H1 (cell line): Measurements from ENCODE around the gene BRD4. TPM values are rescaled to one million over a fixed set of nuclear protein-coding genes. Genes with fewer than 3 reads are reported as not detected.

ENCODE experiments used
- CTCF ChIA-PET: fragments of 300-600 bp; sonication (Branson Sonifier 250); formaldehyde crosslinking; loops from one replicate; lab custom pipeline; 2021; ENCODE audit not compliant: partially characterized antibody; lab: Charles Lee
- POLR2A ChIA-PET: fragments of 300-600 bp; sonication (Branson Sonifier 250); formaldehyde crosslinking; loops from one replicate; lab custom pipeline; 2021; ENCODE audit warnings: inconsistent platforms; ENCODE audit not compliant: partially characterized antibody; lab: Charles Lee
- DNase-seq, 2 experiments: peaks; one replicate each; pipeline versions ENCODE4 v3.0.0 to v3.0.0-alpha.2; 2010 to 2022; ENCODE audit warnings: low spot score in 2 of 2, low read depth in 1 of 2, mixed read lengths in 1 of 2
- FAIRE-seq: peaks from 2 replicates; lab custom pipeline; 2011; peaks lifted over from hg19 to GRCh38; lab: Jason Lieb, UNC
- H2AFZ ChIP-seq: 2 replicates; pipeline ENCODE4 v1.8.1; 2012; ENCODE audit warnings: low read length, inconsistent platforms
- H2AK5ac ChIP-seq: 2 replicates; pipeline ENCODE4 v1.6.1; 2013; ENCODE audit warnings: low read depth, low read length
- H2BK120ac ChIP-seq: replicated peaks from 2 replicates; pipeline ENCODE3; 2013; ENCODE audit warnings: low read depth, low read length, inconsistent platforms
- H2BK12ac ChIP-seq: 2 replicates; pipeline ENCODE4 v1.6.1; 2013; ENCODE audit warnings: low read depth, low read length
- H2BK15ac ChIP-seq: 2 replicates; pipeline ENCODE4 v1.6.1; 2013; ENCODE audit warnings: low read length
- H2BK20ac ChIP-seq: 2 replicates; pipeline ENCODE4 v1.6.1; 2013; ENCODE audit warnings: low read length
- H2BK5ac ChIP-seq: 2 replicates; pipeline ENCODE4 v1.6.1; 2013; ENCODE audit warnings: low read depth, low read length
- H3K14ac ChIP-seq: 2 replicates; pipeline ENCODE4 v1.6.1; 2013; ENCODE audit warnings: inconsistent platforms; ENCODE audit not compliant: insufficient read length
- H3K18ac ChIP-seq: 2 replicates; pipeline ENCODE4 v1.6.1; 2013; ENCODE audit warnings: low read length; ENCODE audit errors: extremely low read depth
- H3K23ac ChIP-seq: 2 replicates; pipeline ENCODE4 v1.6.1; 2013; ENCODE audit warnings: inconsistent platforms; ENCODE audit not compliant: insufficient read length
- H3K23me2 ChIP-seq: 2 replicates; pipeline ENCODE4 v1.6.1; 2013; ENCODE audit warnings: low read depth, low read length
- H3K27ac ChIP-seq: 2 replicates; pipeline ENCODE4 v1.6.1; 2011; ENCODE audit warnings: low read depth, low read length, inconsistent platforms
- H3K27me3 ChIP-seq, 4 experiments: replicated peaks in 1 of 4; 1 replicate in 1 of 4; 2 replicates in 3 of 4; pipeline versions ENCODE4 v1.6.1 to v1.8.1; 2011 to 2013; ENCODE audit warnings: low read length in 3 of 4, mild to moderate bottlenecking in 3 of 4, inconsistent platforms in 2 of 4, mixed read lengths in 2 of 4, moderate library complexity in 1 of 4; ENCODE audit not compliant: control insufficient read depth in 3 of 4, insufficient read depth in 3 of 4; ENCODE audit errors: extremely low read depth in 1 of 4
- H3K36me3 ChIP-seq, 4 experiments: 2 replicates each; pipeline versions ENCODE4 v1.6.1 to v1.8.1; 2011 to 2013; ENCODE audit warnings: mild to moderate bottlenecking in 4 of 4, low read length in 3 of 4, moderate library complexity in 2 of 4, control low read depth in 1 of 4, inconsistent platforms in 1 of 4; ENCODE audit not compliant: insufficient read depth in 4 of 4, control insufficient read depth in 2 of 4
- H3K4ac ChIP-seq: replicated peaks from 2 replicates; pipeline ENCODE3; 2013; ENCODE audit warnings: low read length, low read depth, mixed read lengths, inconsistent platforms; ENCODE audit not compliant: insufficient read length
- H3K4me1 ChIP-seq, 4 experiments: replicated peaks in 1 of 4; 1 replicate in 1 of 4; 2 replicates in 3 of 4; pipeline versions ENCODE4 v1.6.1 to v1.8.1; 2011 to 2013; ENCODE audit warnings: low read length in 3 of 4, inconsistent platforms in 2 of 4, mixed read lengths in 1 of 4; ENCODE audit not compliant: insufficient read depth in 4 of 4, control insufficient read depth in 3 of 4
- H3K4me2 ChIP-seq, 2 experiments: 2 replicates each; pipeline versions ENCODE4 v1.6.1 to v1.8.1; 2011 to 2013; ENCODE audit warnings: low read depth in 2 of 2, low read length in 2 of 2, control low read depth in 1 of 2, inconsistent platforms in 1 of 2, mild to moderate bottlenecking in 1 of 2; ENCODE audit not compliant: insufficient read depth in 1 of 2
- H3K4me3 ChIP-seq, 4 experiments: fragments of 200-600, 300-600 bp in 1 of 4; sonication (generic), shearing (Covaris generic), sonication (Bioruptor Twin) in 1 of 4; 2 replicates each; pipeline versions ENCODE4 v1.5.1 to v1.8.1; 2011 to 2016; ENCODE audit warnings: low read length in 4 of 4, low read depth in 3 of 4, control low read depth in 2 of 4, inconsistent platforms in 2 of 4, mild to moderate bottlenecking in 2 of 4, mixed read lengths in 1 of 4, moderate library complexity in 1 of 4; ENCODE audit not compliant: insufficient read depth in 2 of 4; ENCODE audit errors: extremely low read depth in 1 of 4
- H3K56ac ChIP-seq: replicated peaks from 2 replicates; pipeline ENCODE3; 2013; ENCODE audit warnings: low read depth, mild to moderate bottlenecking, mixed read lengths, low read length, inconsistent platforms; ENCODE audit not compliant: insufficient read length
- H3K79me1 ChIP-seq: 2 replicates; pipeline ENCODE4 v1.6.1; 2013; ENCODE audit warnings: low read depth, low read length, control low read depth
- H3K79me2 ChIP-seq, 2 experiments: 2 replicates each; pipeline versions ENCODE4 v1.6.1 to v1.8.1; 2012 to 2013; ENCODE audit warnings: low read length in 2 of 2, mild to moderate bottlenecking in 2 of 2, inconsistent platforms in 1 of 2; ENCODE audit not compliant: insufficient read depth in 2 of 2, control insufficient read depth in 1 of 2
- H3K9ac ChIP-seq, 4 experiments: replicated peaks in 1 of 4; 1 replicate in 1 of 4; 2 replicates in 3 of 4; pipeline versions ENCODE4 v1.6.1 to v1.8.1; 2011 to 2013; ENCODE audit warnings: low read depth in 3 of 4, low read length in 3 of 4, control low read depth in 2 of 4, mild to moderate bottlenecking in 2 of 4, moderate library complexity in 2 of 4, inconsistent platforms in 1 of 4; ENCODE audit errors: extremely low read depth in 1 of 4
- H3K9me3 ChIP-seq, 2 experiments: 2 replicates each; pipeline versions ENCODE4 v1.6.1 to v1.8.1; 2012 to 2013; ENCODE audit warnings: mild to moderate bottlenecking in 2 of 2, moderate library complexity in 2 of 2, control low read depth in 1 of 2, inconsistent platforms in 1 of 2, low read depth in 1 of 2, low read length in 1 of 2, mixed read lengths in 1 of 2; ENCODE audit not compliant: insufficient read depth in 2 of 2
- H4K20me1 ChIP-seq, 2 experiments: replicated peaks in 1 of 2; 2 replicates each; pipeline versions ENCODE3 to v1.8.1; 2011 to 2013; ENCODE audit warnings: inconsistent platforms in 2 of 2, low read length in 2 of 2, mild to moderate bottlenecking in 1 of 2; ENCODE audit not compliant: insufficient read depth in 2 of 2, control insufficient read depth in 1 of 2
- H4K5ac ChIP-seq: 2 replicates; pipeline ENCODE4 v1.6.1; 2013; ENCODE audit warnings: low read length, low read depth, mixed read lengths, inconsistent platforms; ENCODE audit not compliant: insufficient read length
- H4K8ac ChIP-seq: 2 replicates; pipeline ENCODE4 v1.8.0; 2013; ENCODE audit warnings: mild to moderate bottlenecking, moderate library complexity, low read length, inconsistent platforms; ENCODE audit not compliant: insufficient read depth; ENCODE audit errors: extremely low read depth
- H4K91ac ChIP-seq: replicated peaks from 2 replicates; pipeline ENCODE3; 2013; ENCODE audit warnings: low read length, mixed read lengths, inconsistent platforms; ENCODE audit not compliant: insufficient read length
- HDAC2 ChIP-seq, 2 experiments: fragments of 300-600 bp in 1 of 2; sonication (generic) in 1 of 2; IDR thresholded peaks; 2 replicates each; pipeline ENCODE4 v1.6.1; 2011 to 2012; ENCODE audit warnings: low read depth in 2 of 2, low read length in 2 of 2, mild to moderate bottlenecking in 2 of 2, moderate library complexity in 2 of 2, borderline replicate concordance in 1 of 2, inconsistent platforms in 1 of 2
- KDM4A ChIP-seq: IDR thresholded peaks from one replicate; pipeline ENCODE4 v1.7.1; 2012; ENCODE audit warnings: low read depth, mild to moderate bottlenecking, moderate library complexity, low read length, inconsistent platforms; ENCODE audit not compliant: severe bottlenecking
- PHF8 ChIP-seq: fragments of 200-600 bp; sonication (generic); conservative IDR thresholded peaks from 2 replicates; pipeline ENCODE4 v1.7.1; 2012; ENCODE audit warnings: low read depth, mild to moderate bottlenecking, inconsistent platforms, low read length, moderate library complexity
- POLR2AphosphoS5 ChIP-seq: IDR thresholded peaks from 2 replicates; pipeline ENCODE4 v1.6.1; 2011; ENCODE audit warnings: low read depth, low read length
- RXRA ChIP-seq: IDR thresholded peaks from 2 replicates; pipeline ENCODE4 v1.6.1; 2011; ENCODE audit warnings: low read depth, mild to moderate bottlenecking, low read length, moderate library complexity; ENCODE audit not compliant: insufficient read depth
- SIX5 ChIP-seq: IDR thresholded peaks from 2 replicates; pipeline ENCODE4 v1.6.1; 2011; ENCODE audit warnings: mild to moderate bottlenecking, low read depth, low read length
- SRF ChIP-seq: IDR thresholded peaks from 2 replicates; pipeline ENCODE4 v1.6.1; 2011; ENCODE audit warnings: mild to moderate bottlenecking, low read depth, low read length, moderate library complexity
- TEAD4 ChIP-seq: IDR thresholded peaks from 2 replicates; pipeline ENCODE4 v1.6.1; 2012; ENCODE audit warnings: low read depth, low read length, inconsistent platforms, mixed read lengths
- YY1 ChIP-seq: IDR thresholded peaks from 2 replicates; pipeline ENCODE4 v1.6.1; 2011; ENCODE audit warnings: low read depth, mild to moderate bottlenecking, low read length
- ZNF274 ChIP-seq: IDR thresholded peaks from 2 replicates; pipeline ENCODE4 v1.7.0; 2012; ENCODE audit warnings: low read length, borderline replicate concordance; ENCODE audit errors: extremely low read depth
- WGBS, 2 experiments: shearing (Covaris generic) in 1 of 2; methylation state at CpG; one replicate each; pipeline versions ENCODE4 v1.1.6 to v1.1.7; 2013 to 2015; ENCODE audit warnings: low lambda C conversion rate in 2 of 2, mixed read lengths in 2 of 2, inconsistent platforms in 1 of 2, low coverage in 1 of 2, missing lambda C conversion rate in 1 of 2; ENCODE audit not compliant: insufficient replicate concordance in 2 of 2, insufficient coverage in 1 of 2, insufficient read length in 1 of 2; ENCODE audit errors: extremely low coverage in 1 of 2, missing lambda C conversion rate in 1 of 2; 5-methylcytosine and 5-hydroxymethylcytosine counted together
- polyA plus RNA-seq, 7 experiments: library from polyadenylated mRNA; depleted of rRNA in 3 of 7; stranded (reverse) in 5 of 7; unstranded in 2 of 7; fragments of >200 nt in 5 of 7; fragments of 200-250 nt in 2 of 7; gene quantifications; 1 replicate in 5 of 7; 2 replicates in 1 of 7; 4 replicates in 1 of 7; pipeline versions ENCODE4 v1.2.1 to v1.2.3, GENCODE V29; 2011 to 2013; ENCODE audit warnings: missing spikeins in 2 of 7, mixed read lengths in 2 of 7
- total RNA-seq: library from RNA; stranded (reverse); fragmentation: NEBNext Ultra II Directional; extraction: Animal tissue kit (Norgen Biotek cat#: 25700); gene quantifications from 2 replicates; pipeline ENCODE4 v1.2.1, GENCODE V29; 2021

Gene BRD4
- total and polyA plus RNA-seq, 2 of the 8 experiments (the other 6 are each of a cell fraction or from before 2014, with no cell fraction given), result 14.1 to 146 TPM

GRCh38 chr19:15284896-15285295, 47.4 kb downstream of the BRD4 start:
- H4K8ac ChIP-seq, result no peak overlapping the region
- peaks cover 8 to 26% (median 17%) of the 10 kb centered on the region in 4 experiments for H3K4me1 ChIP-seq
- H2BK15ac ChIP-seq, result no peak overlapping the region
- no peak overlapping the region for H3K27ac ChIP-seq
- H3K27me3 ChIP-seq, result no peaks in the 10 kb centered on the region
- WGBS, 2 experiments, result 89% methylated on average over 3 of the region's 3 CpGs; no CpG with 5 or more reads in 1 of the 2 experiments
- H4K5ac ChIP-seq, result no peak overlapping the region
- no peak overlapping the region for H3K9ac ChIP-seq
- no peak overlapping the region for H3K23ac ChIP-seq
- peaks cover 77 to 84% of the 10 kb centered on the region in 2 experiments for H4K20me1 ChIP-seq
- 0 out of 8 replicates have a peak, but pooled peaks cover 0 to 1% (median 0%) of the 10 kb centered on the region in 4 experiments for H3K36me3 ChIP-seq
- H2AFZ ChIP-seq, result no peak overlapping the region
- H3K23me2 ChIP-seq, result no peaks in the 10 kb centered on the region
- no peak overlapping the region for H3K4me3 ChIP-seq
- peaks cover 34% of the 10 kb centered on the region for H3K79me1 ChIP-seq
- FAIRE-seq (no peak), DNase-seq (no peak)
- no peak overlapping the region for H2BK20ac ChIP-seq
- H3K14ac ChIP-seq, result no peak overlapping the region
- 0 out of 2 replicates have a peak overlapping the region, but pooled peaks have one; percentile 12 for H2BK5ac ChIP-seq
- H2AK5ac ChIP-seq, result no peak overlapping the region
- H2BK120ac ChIP-seq, result no peak overlapping the region
- H3K79me2 ChIP-seq, result peaks cover 80 to 100% of the 10 kb centered on the region in 2 experiments
- H3K4me2 ChIP-seq, result no peak overlapping the region
- H3K18ac ChIP-seq, result no peak overlapping the region
- POLR2A ChIA-PET, result interaction anchor here (1.0 to 2.4 kb wide), 5 partner anchors 13 to 95 kb away, joined by 3 to 16 read pairs (median 6); partner anchors contain the start of genes AKAP8 and BRD4
- H4K91ac ChIP-seq, result no peak overlapping the region
- TF ChIP-seq HDAC2 (IDR thresholded peaks at IDR 0.05; ENCODE audit: borderline replicate concordance in 1 of 2, low read depth in 2 of 2, low read length in 2 of 2) (no peak), SIX5 (no peak), RXRA (no peak), PHF8 (no peak), POLR2AphosphoS5 (no peak), ZNF274 (no peak), KDM4A (no peak), TEAD4 (no peak), SRF (no peak), YY1 (no peak)
- TF ChIP-seq, all 59 proteins: peak for 0
- Histone ChIP-seq H3K4ac (no peak overlapping the region), H3K9me3 (no peaks in the 10 kb centered on the region), H2BK12ac (no peak overlapping the region), H3K56ac (no peak overlapping the region)
- CTCF ChIA-PET, result interaction anchor here (0.7 to 1.2 kb wide), 2 partner anchors 8 to 64 kb away, joined by 3 read pairs; no protein-coding TSS in a partner anchor
